Testis (tissue), 3 donors: ENCODE measurements around the gene SCGB2B2. TPM values are rescaled to one million over a fixed set of nuclear protein-coding genes. Genes with fewer than 3 reads are reported as not detected.

Experiments
- DNase-seq: peaks from one replicate; pipeline ENCODE4 v3.0.0-alpha.2; 2019
- H3K27ac ChIP-seq, 2 donors: fragments of 200-600 bp; sonication (generic); one replicate each; pipeline ENCODE4 v1.5.1; 2019
- H3K27me3 ChIP-seq: fragments of 200-600 bp; sonication (generic); one replicate; pipeline ENCODE4 v1.5.1; 2019
- H3K36me3 ChIP-seq: fragments of 200-600 bp; sonication (generic); one replicate; pipeline ENCODE4 v1.5.1; 2017; ENCODE audit warnings: low read depth; ENCODE audit errors: missing control alignments
- H3K4me1 ChIP-seq: fragments of 200-600 bp; sonication (generic); one replicate; pipeline ENCODE4 v1.5.1; 2019
- H3K4me3 ChIP-seq, 2 donors: fragments of 200-600 bp; sonication (generic); one replicate each; pipeline ENCODE4 v1.5.1; 2017 to 2019
- H3K9me3 ChIP-seq: fragments of 200-600 bp; sonication (generic); one replicate; pipeline ENCODE4 v1.5.1; 2017
- POLR2A ChIP-seq: fragments of 450-650 bp; IDR thresholded peaks from one replicate; pipeline ENCODE4 v1.6.1; 2017; ENCODE audit warnings: antibody characterized with exemption, mild to moderate bottlenecking, moderate library complexity
- WGBS, 2 donors: methylation state at CpG; one replicate each; pipeline ENCODE4 v1.1.5; 2018; 5-methylcytosine and 5-hydroxymethylcytosine counted together
- intact Hi-C: fragments of 100-400 bp; cut with DNase I; formaldehyde crosslinking; loops from one replicate; pipeline ENCODE4 v1.15.1; 2023; ENCODE audit warnings: low total_unique reads
- polyA plus RNA-seq: library from polyadenylated mRNA; stranded (reverse); fragments of 350-450 nt; fragmentation: Illumina TruSeq; extraction: RNeasy Lipid Tissue Mini Kit (QIAGEN cat#74804); gene quantifications from one replicate; pipeline ENCODE4 v1.2.3, GENCODE V29; 2014; ENCODE audit warnings: low read depth, low replicate concordance; ENCODE audit not compliant: insufficient read depth
- total RNA-seq, 2 donors: library from RNA; depleted of rRNA; stranded (reverse); fragments of >200 nt; gene quantifications; one replicate each; pipeline ENCODE4 v1.2.3, GENCODE V29; 2016
- TF ChIP-seq, protein P1 (sequence below), 3 experiments: fragments of 450-650 bp in 2 of 3; fragments of 200-600 bp in 1 of 3; sonication (generic) in 1 of 3; IDR thresholded peaks; one replicate each; pipeline ENCODE4 v1.5.1; 2016 to 2019; ENCODE audit warnings: antibody characterized with exemption in 3 of 3, mild to moderate bottlenecking in 2 of 3, moderate library complexity in 1 of 3

The SCGB2B2 gene
- total and polyA plus RNA-seq, 3 donors from 2014 or later, result 1.5 to 4.4 (median 3.3) TPM

DNA sequence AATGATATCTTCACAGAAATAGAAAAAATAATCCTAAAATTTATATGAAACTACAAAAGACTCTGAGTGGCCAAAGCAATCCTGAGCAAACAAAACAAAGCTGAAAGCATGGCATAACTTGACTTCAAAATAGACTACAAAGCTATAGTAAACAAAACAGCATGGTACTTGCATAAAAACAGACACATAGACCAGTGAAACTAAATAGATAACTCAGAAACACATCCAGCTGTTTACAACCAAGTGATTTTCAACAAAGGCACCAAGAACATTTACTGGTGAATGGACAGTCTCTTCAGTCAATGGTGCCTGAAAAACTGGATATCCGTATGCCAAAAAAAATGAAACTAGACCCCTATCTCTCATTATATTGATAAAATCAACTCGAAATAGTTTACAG lies 25.2 kb downstream of the SCGB2B2 start:
- Histone ChIP-seq H3K4me3 (no peak overlapping the region), H3K27ac (no peak overlapping the region), H3K4me1 (no peaks in the 10 kb centered on the region), H3K9me3 (no peaks in the 10 kb centered on the region), H3K27me3 (no peaks in the 10 kb centered on the region), H3K36me3 (no peaks in the 10 kb centered on the region)
- WGBS, 2 donors, result 72 to 79% methylated on average over 2 of the region's 2 CpGs
- TF ChIP-seq POLR2A, result no peak
- TF ChIP-seq, protein P1, sequence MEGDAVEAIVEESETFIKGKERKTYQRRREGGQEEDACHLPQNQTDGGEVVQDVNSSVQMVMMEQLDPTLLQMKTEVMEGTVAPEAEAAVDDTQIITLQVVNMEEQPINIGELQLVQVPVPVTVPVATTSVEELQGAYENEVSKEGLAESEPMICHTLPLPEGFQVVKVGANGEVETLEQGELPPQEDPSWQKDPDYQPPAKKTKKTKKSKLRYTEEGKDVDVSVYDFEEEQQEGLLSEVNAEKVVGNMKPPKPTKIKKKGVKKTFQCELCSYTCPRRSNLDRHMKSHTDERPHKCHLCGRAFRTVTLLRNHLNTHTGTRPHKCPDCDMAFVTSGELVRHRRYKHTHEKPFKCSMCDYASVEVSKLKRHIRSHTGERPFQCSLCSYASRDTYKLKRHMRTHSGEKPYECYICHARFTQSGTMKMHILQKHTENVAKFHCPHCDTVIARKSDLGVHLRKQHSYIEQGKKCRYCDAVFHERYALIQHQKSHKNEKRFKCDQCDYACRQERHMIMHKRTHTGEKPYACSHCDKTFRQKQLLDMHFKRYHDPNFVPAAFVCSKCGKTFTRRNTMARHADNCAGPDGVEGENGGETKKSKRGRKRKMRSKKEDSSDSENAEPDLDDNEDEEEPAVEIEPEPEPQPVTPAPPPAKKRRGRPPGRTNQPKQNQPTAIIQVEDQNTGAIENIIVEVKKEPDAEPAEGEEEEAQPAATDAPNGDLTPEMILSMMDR (IDR thresholded peaks at IDR 0.05), result no peak
- intact Hi-C loops, result no loop called here
- DNase-seq, result no peak

GRCh38 chr19:34649886-34650543 lies 26.9 kb downstream of the SCGB2B2 start:
- WGBS, 2 donors, result 91 to 98% methylated on average over 6 to 9 of the region's 9 CpGs
- H3K4me3 ChIP-seq, result no peak overlapping the region
- no peak overlapping the region for H3K27ac ChIP-seq
- no peak for TF ChIP-seq POLR2A
- TF ChIP-seq, protein P1 (IDR thresholded peaks at IDR 0.05), result no peak
- H3K4me1 ChIP-seq, result no peaks in the 10 kb centered on the region
- no peaks in the 10 kb centered on the region for H3K36me3 ChIP-seq
- intact Hi-C loops, result no loop called here
- no peaks in the 10 kb centered on the region for H3K9me3 ChIP-seq
- no peak for DNase-seq
- no peaks in the 10 kb centered on the region for H3K27me3 ChIP-seq

DNA sequence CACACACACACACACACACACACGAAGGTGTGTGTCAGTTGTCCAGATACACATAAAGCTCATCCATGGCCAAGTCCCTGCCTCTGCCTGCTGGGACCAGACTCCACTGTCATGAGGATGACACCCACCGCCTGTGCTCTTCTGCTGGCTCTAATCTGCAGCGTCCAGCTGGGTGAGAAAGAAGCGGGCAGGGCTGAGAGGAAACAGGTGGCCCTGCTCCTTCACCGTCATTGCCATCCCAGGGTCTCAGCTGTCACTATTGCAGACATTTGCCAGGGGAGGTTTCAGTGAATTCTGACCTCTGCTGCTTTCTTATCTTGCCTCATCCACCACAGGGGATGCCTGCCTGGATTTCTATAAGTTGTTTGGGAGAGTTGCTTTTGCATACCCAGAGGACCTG lies 31.4 kb downstream of the SCGB2B2 start:
- no peaks in the 10 kb centered on the region for H3K4me1 ChIP-seq
- DNase-seq, result no peak
- intact Hi-C loops, result no loop called here

DNA sequence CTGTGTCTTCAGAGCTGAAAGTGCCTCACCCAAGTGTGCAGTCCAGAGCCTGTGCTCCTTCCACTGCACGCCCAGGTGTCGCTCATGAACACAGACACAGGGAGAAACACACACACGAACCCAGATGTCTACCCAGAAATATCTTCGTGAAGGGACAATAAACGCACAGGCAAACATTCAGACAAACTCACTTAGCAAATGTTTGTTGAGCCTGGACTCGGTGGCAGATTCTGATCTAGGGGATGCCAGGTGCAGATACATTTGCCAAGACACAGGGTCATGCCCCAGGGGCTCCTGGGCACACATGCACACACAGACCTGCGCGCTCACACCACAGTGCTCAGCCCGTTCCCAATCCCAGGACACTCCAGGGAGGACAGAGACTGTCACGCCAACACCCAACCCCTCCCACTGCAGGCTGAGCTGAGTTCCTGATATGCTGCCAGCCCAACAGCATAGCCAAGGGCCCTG lies 31.9 kb downstream of the SCGB2B2 start:
- H3K4me1 ChIP-seq, result no peaks in the 10 kb centered on the region
- no peak for TF ChIP-seq POLR2A
- TF ChIP-seq, protein P1 (IDR thresholded peaks at IDR 0.05), result no peak
- H3K36me3 ChIP-seq, result no peaks in the 10 kb centered on the region
- WGBS, 2 donors, result 81 to 85% methylated on average over 6 to 10 of the region's 10 CpGs
- H3K9me3 ChIP-seq, result no peaks in the 10 kb centered on the region
- no peak for DNase-seq
- H3K4me3 ChIP-seq, result no peak overlapping the region
- H3K27ac ChIP-seq, result no peak overlapping the region
- H3K27me3 ChIP-seq, result no peaks in the 10 kb centered on the region
- intact Hi-C loops, result no loop called here

More for the DNA sequence above, 31.4 kb downstream of the SCGB2B2 start:
- no peaks in the 10 kb centered on the region for H3K9me3 ChIP-seq
- H3K4me3 ChIP-seq, result no peak overlapping the region
- no peaks in the 10 kb centered on the region for H3K36me3 ChIP-seq
- no peak overlapping the region for H3K27ac ChIP-seq
- TF ChIP-seq, protein P1 (IDR thresholded peaks at IDR 0.05), result no peak
- TF ChIP-seq POLR2A, result no peak
- 35 to 42% methylated on average over 2 to 5 of the region's 5 CpGs for WGBS, 2 donors
- no peaks in the 10 kb centered on the region for H3K27me3 ChIP-seq

- Histone ChIP-seq H3K4me3 (no peak overlapping the region), H3K27me3 (no peaks in the 10 kb centered on the region), H3K36me3 (no peaks in the 10 kb centered on the region), H3K9me3 (no peaks in the 10 kb centered on the region), H3K4me1 (no peaks in the 10 kb centered on the region), H3K27ac (no peak overlapping the region)
- WGBS, 2 donors, result 88 to 99% methylated on average over 4 of the region's 4 CpGs
- TF ChIP-seq POLR2A, result no peak
- TF ChIP-seq, protein P1 (IDR thresholded peaks at IDR 0.05), result no peak
- intact Hi-C loops, result no loop called here
- no peak for DNase-seq
These were observed 34.7 kb downstream of the SCGB2B2 start for GRCh38 chr19:34642241-34642640.
